ENCODE measurements around the gene C16orf95.
A peak's percentile ranks its signal among the peaks of the same experiment; 100 is the strongest.

The C16orf95 gene

DNA sequence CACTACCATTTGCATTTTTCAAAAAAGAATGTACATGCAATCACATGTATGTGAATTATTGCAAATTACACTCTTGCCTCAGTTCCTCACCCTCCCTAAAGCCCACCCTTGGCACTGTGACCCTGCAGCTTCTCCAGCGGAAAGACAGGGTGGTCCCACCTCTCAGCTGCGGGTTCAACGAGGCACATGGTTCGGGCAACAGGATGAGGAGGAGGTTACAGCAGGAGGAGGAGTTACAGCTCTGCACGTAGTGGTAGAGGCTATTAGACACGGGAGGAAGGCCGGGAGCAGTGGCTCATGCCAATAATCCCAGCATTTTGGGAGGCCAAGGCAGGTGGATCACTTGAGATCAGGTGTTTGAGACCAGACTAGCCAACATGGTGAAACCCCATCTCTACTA lies 5.2 kb downstream of the C16orf95 start:
- no peak for DNase-seq

DNA sequence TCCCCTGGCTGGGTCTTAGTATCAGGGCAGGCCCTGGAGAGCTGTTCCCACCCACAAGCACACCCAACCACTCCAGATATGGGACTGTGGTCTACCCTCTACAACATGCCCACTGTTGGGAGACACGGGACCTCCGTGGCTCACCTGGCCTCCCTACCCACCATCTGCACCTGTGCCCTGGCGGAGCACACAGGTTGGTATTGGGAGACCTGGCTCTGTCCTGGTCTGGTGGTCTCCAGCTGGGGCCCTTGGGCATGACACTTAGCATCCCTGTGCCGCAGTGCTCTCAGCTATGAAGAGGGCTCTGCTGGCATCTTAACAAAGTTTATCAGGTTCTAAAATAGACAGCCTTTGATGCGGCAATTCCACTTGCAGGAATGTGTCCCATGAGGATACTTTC lies 5.8 kb downstream of the C16orf95 start:
- DNase-seq, result no peak

DNA sequence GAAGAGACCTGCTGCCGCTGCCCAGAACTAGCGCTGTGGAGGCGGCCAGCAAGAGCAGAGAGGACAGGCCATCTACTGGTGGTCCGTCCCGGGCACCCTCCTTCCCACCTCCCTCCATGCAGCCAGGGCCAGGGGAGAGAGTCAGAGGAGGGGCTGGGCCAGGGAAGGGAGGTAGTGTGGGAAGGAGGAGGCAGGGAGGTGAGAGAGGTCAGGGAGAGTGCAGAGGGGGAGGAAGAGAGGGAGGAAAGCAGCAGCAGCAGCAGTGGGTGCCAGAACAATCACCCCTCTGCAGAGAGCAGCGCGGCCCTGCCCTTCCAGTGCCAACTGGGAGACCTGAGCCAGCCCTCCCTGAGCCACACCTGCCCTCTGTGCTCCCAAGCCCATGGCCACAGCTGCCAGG lies 6.6 kb downstream of the C16orf95 start:
- peak; percentile 34 for DNase-seq

DNA sequence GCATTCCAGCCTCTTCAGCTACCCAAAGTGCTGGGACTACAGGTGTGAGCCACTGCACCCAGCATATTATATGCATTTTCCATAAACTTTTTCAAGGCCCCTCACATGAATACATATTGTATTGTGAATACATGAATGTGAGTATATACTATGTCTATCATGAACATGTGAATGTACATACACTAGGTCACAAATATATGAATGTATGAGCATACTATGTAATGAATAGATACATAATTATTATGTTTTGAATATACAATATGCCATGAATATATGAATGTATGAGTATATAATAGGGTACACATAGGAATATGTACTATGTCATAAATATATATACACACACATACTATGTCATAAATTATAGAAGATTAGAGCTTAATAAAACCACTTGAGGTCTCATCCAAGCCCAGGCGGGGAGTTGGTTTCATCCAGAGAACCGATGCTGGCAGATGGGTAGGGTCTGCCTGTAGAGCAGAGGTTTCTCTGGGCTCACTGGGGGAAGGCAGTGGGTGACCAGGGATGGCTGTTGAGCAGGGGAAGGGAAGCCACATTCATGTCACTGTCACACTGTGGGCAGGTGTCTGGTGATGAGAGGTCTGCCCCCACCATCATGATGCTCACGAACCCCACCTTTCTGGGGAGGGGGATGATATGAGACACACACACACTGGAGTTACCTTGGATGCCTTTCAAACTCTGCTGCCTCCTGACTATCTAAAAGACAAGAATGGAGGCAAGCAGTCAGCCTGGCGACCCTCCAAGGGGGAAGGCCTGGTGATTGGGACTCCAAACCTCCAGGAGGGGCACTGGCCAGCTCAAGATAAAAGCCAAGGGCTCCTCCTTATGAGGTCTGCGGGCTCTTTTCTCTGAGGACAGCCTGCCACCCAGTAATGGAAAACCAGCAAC lies 7.3 kb downstream of the C16orf95 start:
- peak; percentile 91 for DNase-seq

DNA sequence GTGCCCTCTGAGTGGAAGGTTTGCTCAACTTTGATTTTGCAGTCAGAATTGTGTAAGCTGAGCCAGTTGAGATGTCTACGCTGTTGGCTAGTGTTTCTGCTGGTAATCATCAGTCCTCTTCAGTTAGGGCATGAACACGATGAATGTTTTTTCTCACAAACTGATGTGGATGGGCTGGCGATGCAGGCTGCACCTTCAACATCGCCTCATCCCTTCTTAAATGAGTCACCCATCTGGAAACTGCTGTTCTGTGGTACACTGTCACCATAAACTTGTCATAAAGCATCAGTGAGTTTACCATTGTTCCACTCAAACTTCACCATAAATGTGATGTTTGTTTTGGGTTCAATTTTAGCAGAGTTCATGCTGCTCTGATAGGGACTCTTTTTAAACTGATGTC lies 8.4 kb downstream of the C16orf95 start:
- no peak for DNase-seq

DNA sequence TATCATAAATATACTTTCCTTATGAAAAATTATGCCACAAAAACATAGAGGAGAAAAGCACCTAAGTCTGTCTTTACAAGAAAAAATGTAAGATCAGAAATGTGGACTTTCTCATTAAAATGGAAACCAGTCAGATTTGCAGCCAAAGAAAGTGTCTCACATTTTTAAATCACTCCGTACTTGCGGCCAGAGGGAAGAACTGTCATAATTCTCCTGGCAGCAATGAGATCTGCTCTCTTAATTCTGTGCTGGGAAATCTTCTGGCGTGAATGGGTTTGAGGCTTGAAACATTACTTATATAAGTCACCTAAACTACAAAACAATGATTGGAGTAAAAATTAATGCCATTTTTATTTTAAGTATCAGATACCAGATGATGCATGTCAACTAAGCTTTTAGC lies 10.7 kb downstream of the C16orf95 start:
- DNase-seq, result no peak

DNA sequence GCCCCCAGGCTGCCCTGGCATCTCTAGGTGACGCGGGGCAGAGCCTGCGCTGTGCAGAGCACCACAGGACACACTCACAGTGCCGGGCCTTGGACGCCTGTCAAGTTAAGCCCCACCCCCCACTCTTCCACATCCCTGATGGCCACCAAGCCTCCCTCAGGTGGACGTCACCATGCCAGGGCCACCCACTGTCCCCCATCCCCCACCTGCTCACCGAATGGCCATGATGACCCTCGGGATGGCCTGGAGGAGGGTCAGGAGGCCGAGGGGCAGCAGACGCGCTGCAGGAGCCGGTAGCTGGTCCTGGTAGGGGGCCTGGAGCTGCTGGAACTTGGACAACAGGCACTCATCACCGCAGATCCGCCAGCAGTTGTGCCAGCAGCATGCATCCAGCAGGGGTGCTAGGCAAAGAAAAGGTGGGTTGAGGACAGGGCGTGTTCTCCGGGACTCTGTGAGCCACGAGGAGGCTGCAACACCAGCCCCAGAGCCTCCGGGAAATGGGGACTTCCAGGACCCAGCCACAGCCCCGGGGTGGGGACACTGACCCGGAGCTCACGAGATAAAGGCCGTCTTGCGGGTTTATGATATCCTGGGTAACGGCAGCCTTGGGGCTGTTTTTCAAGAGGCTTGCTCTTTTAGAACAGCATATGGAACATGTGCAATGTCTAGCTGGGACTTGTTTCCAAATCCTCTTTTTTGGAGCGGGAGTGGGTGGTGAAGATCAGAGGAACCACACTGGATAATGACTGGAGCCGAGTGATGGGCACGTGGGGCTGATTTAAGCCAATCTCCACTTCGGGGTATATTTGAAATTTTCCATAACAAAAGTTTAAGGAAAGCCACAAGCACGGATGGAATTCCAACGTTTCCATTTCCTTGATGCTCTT lies 11.4 kb downstream of the C16orf95 start:
- peak; percentile 89 for DNase-seq

DNA sequence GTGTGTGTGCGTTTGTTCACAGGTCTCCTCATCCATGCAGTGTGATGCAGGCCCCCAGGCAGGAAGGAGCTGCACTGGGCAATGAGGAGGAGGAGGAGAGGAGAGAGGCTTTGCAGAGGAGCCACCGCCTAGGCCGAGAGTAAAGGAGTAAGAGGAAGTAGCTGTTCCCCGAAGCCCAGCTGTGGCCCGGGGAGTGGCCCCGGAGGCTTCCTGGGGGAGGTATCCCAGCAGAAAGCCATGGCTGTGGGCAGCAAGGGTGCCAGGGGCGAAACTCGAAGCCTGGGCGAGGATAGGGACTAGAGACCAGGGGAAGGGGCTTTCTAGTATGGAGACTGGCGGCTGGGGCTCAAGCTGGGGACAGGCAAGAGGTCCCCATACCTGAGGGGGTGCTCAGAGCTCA lies 12.2 kb downstream of the C16orf95 start:
- peak; percentile 54 for DNase-seq

DNA sequence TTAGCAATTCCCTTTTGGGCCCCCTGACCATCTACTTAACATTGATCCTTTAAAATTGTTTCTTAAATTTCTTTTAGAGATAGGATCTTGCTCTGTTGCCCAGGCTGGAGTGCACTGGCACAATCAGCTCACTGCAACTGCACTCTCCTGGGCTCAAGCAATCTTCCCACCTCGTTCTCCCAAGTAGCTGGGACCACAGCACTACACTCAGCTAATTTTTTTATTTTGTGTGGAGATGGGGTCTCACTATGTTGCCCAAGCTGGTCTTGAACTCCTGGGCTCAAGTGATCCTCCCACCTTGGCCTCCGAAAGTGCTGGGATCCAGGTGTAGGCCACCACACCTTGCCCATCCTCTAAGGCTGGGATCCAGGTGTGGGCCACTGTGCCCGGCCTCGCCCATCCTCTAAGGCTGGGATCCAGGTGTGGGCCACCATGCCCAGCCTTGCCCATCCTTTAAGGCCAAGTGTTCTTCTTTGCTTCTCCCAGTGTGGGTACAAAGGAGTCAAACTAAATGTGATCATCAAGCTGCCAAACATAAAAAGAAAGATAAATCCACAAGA lies 13.2 kb downstream of the C16orf95 start:
- DNase-seq, result no peak

DNA sequence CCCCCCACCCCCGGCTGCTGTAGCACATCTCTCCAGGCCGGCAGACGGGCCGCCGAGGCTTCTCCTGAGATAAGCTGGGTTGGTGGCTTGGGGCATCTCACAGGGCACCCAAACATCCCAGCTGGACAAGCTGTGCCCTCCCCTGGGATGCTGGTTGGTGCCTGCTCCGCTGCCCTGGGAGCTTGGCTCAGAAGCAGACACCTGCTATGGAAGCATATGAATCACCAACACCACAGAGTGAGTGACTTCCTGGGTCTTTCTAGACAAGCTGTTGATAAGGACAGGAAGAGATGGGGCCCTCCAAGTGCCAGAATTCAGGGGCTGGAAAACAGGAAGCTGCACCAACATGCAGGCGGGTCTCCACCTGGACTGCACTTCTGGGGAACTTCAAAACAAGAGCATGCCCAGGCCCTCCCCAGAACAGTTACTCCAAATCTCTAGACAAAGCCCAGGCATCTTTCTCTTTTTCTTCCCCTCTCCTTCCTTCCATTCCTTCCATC lies 13.7 kb downstream of the C16orf95 start:
- peak; percentile 57 for DNase-seq

DNA sequence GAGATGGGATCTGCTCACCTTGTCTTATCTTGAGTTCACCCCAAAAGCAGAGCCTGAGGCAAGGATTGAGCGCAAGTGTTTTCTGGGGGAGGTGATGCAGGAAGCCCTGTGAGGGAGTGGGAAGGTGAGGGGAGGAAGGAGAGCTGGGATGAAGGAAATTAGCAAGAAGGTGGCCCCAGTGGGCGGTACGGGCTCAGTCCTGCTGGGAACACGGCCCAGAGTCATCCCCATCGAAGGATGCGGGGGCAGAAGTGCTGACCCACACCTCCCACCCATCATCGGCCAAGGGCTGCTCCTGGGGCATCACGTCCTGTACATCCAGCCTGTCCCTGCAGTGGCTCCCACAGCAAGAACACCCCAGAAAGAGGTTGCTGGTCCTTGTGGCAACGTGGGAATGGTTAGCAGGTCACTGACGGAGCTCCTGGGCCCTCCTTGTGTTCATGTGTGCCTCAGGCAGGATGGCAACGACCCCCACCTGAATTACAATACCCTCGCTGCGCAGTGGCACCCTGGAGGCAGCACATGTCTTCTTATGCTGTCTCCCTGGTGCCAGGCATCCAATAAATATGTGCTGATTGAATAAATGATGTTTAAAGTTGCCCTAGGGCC lies 18.2 kb downstream of the C16orf95 start:
- no peak for DNase-seq

DNA sequence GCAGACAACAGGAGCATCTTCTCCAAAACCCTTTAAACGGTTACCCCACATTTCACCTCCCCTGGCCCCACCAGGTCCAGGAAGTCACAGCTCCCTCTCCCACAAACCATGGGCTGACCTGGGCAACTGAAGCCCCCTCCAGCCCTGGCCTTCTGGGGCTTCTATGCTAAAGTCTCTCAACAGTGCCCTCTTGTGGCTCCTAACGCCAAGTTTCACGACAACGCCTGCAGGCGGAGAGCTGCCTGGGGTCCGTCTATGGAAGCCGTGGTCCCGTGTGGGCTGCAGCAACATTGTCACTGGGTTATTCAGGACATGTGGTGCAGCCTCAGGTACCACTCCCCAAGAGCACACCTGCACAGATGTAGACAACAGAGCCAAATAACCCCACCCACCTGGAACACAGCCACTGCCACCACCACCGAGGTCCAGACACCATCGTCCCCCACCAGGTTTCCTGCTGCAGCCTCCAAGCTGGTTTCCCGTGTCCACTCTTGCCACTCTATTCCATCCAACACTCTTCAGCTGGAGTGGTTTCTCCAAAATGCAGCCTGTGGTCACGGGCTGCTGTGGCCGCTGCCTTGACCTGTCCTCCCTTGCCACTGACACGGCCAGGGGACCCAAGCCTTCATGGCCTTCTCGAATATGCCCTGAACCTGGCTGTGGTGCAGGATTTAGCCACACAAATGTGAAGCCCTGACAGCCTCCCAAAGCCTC lies 19.1 kb downstream of the C16orf95 start:
- DNase-seq, result peak; percentile 81

DNA sequence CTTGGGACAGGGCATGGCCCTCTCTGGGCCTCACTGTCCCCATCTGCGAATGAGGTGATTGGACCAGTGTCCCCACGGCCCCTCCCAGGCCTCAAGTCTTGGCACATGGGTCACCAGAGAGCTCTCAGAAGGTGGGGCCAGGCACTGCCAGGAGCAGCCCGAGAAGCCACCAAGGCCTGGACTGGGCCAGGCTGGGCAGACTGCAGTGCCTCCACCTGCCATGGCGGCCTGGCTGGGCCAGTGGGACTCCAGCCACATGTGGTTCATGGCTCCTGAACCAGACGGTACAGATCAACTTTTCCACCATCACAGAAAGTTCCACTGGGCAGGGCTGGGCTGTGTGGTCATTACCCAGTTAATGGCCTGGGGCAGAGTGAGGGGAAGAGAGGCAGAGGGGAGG lies 19.8 kb downstream of the C16orf95 start:
- DNase-seq, result no peak

DNA sequence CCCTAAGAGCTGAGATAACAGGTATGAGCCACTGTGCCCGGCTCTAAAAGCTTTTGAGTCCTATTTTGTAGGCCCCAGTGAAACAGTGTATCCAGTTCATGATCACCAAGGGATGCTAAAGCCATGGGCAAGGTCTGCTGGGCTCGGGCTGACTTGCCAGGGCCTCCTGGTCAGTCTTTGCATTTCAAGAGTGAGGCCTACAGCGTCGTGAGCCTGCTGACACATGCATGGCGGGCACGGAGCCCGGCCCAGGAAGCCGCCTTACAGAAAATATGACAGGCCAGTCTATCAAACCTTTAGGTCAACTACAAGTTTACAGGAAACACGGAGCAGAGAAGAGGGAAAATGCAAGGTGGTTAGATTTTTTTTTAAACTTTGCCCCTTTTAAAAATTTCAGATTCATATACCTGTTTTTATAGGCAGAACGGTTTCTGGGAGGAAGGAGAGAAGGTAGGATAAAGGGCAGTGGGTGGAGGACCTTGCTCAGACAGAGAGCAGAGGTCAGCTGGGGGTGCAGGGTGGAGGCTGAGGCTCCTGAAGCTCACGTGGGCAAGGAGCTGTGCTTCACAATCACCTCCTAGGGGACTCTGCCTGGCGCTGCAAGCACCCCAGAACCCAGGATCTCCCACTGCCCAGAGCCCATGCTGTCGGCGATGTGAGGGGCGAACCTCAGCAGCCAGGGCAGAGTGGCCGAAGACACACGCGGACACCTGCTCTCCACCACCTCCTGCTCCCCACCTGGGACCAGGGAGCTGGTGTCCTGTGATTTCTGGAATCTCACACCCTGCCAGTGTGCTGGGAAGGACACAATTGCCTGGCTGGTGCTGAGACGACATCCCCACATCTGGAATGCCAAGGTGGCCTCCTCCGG lies 21.3 kb downstream of the C16orf95 start:
- no peak for DNase-seq

DNA sequence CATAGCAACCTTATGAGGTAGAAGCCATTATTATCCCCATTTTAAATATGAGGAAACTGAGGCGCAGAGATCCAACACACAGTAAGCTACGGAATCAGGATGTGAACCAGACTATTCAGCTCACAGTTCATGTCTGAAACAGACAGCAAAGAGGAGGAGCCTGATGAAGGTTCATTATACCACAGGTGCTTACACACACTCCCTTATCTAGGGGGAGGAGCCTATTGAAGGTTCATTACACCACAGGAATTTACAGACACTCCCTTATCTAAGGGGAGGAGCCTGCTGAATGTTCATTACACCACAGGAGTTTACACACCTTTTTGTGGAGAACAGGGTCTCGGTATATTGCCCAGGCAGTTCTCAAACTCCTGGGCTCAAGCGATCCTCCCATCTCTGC lies 21.9 kb downstream of the C16orf95 start:
- peak; percentile 83 for DNase-seq

DNA sequence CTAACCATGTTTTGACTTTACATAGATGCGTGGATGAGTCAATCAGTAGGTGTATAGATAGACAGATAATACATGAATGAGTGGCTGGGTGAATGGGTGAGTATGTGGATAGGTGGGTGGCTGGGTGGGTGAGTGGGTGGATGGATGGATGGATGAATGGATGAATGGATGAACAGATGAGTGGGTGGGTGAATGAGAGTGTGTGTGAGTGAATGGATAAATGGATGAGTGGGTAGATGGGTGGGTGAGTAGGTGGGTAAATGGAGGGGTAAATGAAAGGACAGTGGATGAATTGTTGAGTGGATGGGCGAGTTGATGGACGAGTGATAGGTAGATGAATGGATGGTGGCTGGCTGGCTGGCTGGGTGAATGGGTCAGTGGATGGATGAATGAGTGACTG lies 23.2 kb downstream of the C16orf95 start:
- DNase-seq, result no peak

DNA sequence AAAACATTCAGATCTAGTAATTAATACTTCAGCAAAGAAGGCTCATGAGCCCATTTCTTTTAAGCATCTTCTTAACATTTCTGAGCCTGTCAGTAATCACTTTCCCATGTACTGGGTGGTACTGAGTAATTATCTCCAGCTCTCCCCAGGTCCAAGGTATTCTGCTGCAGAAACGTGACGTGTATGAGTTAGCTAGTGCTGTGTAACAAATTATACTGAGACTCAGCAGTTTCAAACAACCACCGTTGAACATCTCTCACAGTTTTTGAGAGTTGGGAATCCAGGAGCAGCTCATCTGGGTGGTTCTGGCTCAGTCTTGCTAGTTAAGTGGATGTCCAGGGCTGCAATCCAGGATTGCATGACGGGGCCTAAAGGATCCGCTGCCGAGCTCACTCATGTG lies 25.2 kb downstream of the C16orf95 start:
- DNase-seq, result no peak

DNA sequence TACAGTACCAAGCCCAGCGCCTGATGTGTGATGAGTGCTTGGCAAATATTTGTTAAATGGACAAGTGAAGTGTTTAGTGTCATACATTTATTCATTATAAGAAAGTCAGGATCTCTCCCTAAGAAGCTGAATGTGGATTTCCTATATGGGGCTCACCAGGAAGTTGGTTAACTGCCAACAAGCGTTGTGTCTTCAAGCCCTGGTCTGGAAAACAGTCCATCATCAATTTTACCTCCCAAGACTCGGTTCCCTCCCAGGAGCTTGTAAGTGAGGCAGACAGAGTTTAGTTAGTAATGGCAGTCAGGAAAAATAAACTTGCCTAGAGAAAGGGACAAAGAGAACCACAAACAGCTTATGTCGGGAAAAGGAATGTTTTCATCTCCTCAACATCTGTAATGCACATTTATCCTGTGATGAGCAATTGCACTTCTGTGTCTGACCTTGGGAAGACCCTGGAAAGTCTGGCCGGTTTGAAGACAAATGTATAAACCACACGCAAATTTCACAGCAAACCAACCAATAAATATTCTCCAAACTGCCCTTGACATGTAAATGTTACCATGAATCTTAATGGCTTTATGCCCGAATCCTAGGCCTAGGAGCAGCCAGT lies 28.3 kb downstream of the C16orf95 start:
- no peak for DNase-seq

DNA sequence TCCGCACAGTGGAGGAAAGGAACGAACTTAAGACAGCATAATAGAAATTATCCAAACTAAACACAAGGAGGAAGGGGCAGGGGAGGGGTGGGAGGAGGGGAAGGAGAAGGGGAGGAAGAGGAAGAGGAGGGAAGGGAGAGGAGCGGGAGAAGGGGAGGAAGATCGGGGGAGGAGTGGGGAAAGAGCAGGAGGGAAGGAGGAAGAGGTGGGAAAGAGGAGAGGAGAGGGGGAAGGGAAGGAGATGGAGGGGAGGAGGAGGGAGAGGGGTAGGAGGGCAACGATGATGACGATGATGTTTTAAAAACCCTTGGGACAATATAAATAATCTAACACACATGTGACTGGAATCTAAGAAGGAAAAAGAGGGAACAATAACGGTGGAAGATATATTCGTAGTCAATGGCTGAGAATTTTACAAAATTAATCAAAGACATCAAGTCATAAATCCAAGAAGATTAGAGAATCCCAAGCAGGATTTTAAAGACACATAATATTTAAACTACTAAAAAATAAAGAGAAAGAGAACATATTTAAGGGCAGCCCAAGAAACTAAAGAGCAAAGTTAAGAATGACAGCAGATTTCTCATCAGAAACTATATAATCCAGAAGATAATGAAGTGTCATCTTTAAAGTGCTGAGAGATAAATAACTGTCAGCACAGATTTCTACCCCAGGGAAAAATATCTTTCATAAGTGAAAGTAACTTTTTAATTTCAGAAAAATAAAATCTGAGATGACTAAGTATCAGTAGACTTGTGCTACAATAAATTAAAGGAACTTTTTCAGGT lies 30.2 kb downstream of the C16orf95 start:
- DNase-seq, result no peak

DNA sequence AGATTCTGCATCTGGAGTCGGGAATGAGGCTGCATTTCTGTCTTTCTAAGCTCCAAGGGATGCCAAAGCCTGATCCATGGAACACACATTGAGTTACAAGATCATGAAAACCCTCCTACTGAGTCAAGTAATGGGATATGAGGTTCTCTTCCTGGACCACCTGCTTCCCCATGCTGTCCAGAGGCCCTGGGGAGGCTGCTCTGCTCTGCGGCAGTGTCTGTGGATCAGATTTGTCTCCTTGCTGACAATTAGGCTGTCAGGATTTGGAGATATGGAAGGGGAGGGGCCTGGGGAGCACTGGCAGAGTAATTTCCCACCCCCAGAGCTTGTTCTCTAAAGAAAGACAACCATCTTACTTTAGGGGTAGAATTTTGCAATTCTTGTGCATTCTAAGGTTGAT lies 33.0 kb downstream of the C16orf95 start:
- DNase-seq, result no peak

All from hematopoietic multipotent progenitor cell treated with erythropoietin and hydrocortisone succinate and interleukin-3 and kit ligand, for 6 days (in vitro differentiated cells).